HG03039 (cell line): Measurements from ENCODE around the gene SMCO3.

Experiments
- ATAC-seq: cut with Tn5 transposase; IDR thresholded peaks from one replicate; pipeline ENCODE4 v1.9.1; 2021; ENCODE audit warnings: mild to moderate bottlenecking, moderate library complexity; ENCODE audit not compliant: unreplicated experiment

The SMCO3 gene

GRCh38 chr12:14814014-14814413 lies at the start of gene SMCO3:
Gene SMCO3 (minus strand): TSS chr12:14814182. CDS start chr12:14806680, 7,502 bp downstream.
- no peak for ATAC-seq

DNA sequence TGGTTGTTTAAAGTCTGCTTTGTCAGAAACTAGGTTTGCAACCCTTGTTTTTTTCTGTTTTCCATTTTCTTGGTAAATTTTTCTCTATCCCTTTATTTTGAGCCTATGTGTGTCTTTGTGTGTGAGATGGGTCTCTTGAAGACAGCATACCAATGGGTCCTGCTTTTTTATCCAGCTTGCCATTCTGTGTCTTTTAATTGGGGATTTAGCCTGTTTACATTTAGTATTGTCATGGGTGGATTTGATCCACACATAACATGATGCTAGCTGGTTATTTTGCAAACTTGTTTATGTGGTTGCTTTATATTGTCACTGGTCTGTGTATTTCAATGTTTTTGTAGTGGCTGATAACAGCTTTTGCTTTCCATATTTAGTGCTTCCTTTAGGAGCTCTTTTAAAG lies 46.5 kb upstream of the SMCO3 start:
- ATAC-seq, result no peak

DNA sequence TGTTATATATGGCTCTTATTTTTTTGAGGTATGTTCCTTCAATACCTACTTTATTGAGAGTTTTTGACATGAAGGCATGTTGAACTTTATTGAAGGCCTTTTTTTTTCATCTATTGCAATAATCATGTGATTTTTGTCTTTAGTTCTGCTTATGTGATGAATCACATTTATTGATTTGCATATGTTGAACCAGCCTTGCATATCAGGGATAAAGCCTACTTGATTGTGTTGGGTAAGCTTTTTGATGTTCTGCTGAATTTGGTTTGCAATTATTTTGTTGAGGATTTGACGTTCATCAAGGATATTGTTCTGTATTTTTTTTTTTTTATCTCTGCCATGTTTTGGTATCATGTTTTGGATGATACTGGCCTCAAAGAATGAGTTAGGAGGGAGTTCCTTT lies 44.5 kb upstream of the SMCO3 start:
- ATAC-seq, result no peak

GRCh38 chr12:14854586-14855183 lies 40.7 kb upstream of the SMCO3 start:
- no peak for ATAC-seq

DNA sequence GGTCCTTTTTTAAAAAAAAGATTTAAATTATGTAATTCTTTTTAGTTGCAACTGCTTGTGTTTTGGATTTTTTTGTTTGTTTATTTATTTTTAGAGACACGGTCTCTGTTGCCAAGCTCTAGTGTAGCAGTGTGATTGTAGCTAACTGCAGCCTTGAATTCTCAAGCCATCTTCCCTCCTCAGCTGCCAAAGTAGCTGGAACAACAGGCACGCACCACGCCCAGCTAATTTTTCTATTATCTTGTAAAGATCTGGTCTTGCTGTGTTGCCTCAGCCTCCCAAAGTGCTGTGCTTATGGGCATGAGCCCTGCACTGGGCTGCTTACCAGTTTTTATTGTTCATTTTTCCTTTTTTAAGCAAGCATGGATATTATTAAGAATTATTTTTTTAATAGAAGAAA lies 40.0 kb upstream of the SMCO3 start:
- no peak for ATAC-seq

- ATAC-seq, result no peak
Measured at GRCh38 chr12:14852880-14853279, 38.9 kb upstream of the SMCO3 start.

GRCh38 chr12:14850929-14851663 lies 37.1 kb upstream of the SMCO3 start:
- peak; percentile 78 for ATAC-seq

GRCh38 chr12:14849661-14850060 lies 35.7 kb upstream of the SMCO3 start:
- no peak for ATAC-seq

DNA sequence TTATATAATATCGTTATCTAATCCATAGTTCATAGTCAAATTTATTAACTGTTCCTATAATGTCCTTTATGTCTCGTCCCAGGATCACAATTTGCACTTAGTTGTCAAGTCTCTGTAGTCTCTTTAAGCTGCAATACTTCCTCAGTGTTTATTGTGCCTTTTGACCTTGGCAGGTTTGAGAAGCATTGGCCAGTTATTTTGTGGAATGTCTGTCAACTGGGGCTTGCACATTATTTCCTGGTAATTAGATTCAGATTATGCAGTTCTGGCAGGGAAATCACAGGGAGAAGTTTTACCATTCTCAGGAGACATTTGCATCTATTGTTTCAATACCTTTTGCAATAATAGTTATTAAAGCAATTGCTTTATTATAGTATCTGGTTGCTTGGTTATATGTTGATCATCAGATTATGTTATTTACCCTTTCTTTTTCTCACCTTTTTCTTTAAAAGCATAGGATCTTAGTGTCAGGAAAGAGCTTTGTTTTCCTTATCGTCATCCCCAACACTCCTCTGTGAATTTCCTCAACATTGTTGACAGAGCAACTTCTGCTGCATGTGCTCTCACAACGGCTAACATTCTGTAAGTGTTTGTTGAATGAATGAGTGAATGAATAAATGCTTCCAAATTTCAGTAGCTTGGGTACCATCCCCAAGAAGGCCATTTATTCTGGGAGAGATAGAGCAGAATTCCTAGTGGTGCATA lies 33.0 kb upstream of the SMCO3 start:
- ATAC-seq, result no peak

- ATAC-seq, result no peak
Measured at GRCh38 chr12:14846042-14846587, 32.1 kb upstream of the SMCO3 start.

GRCh38 chr12:14845350-14845750 lies 31.4 kb upstream of the SMCO3 start:
- ATAC-seq, result no peak

GRCh38 chr12:14844401-14844800 lies 30.4 kb upstream of the SMCO3 start:
- ATAC-seq, result no peak

- no peak for ATAC-seq
Measured at GRCh38 chr12:14843425-14843887, 29.5 kb upstream of the SMCO3 start, which contains the start of gene ART4. Gene ART4 (minus strand): TSS chr12:14843526. CDS start chr12:14843113, 413 bp downstream.

DNA sequence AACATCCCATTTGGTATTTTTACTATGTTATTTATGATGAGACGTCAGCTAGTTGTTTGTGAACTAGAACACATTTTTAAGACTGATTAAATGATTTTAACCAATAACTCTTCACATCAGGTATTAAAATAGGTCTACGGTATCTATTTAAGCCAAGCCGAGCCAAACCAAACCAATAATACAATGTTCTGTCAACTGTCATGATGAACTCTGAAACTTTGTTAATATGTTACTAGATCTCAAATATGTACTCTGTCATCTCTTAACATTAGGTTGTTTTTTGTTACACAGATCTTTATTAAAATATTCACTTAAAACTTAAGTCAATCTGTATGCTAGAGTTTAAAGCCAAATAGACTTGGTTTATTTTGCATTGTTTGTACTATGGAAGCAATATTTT lies 28.3 kb upstream of the SMCO3 start:
- ATAC-seq, result no peak

GRCh38 chr12:14841761-14842160 lies 27.8 kb upstream of the SMCO3 start:
- no peak for ATAC-seq

- ATAC-seq, result no peak
Measured at GRCh38 chr12:14840616-14841015, 26.6 kb upstream of the SMCO3 start.

- no peak for ATAC-seq
Measured at GRCh38 chr12:14839262-14839661, 25.3 kb upstream of the SMCO3 start.

DNA sequence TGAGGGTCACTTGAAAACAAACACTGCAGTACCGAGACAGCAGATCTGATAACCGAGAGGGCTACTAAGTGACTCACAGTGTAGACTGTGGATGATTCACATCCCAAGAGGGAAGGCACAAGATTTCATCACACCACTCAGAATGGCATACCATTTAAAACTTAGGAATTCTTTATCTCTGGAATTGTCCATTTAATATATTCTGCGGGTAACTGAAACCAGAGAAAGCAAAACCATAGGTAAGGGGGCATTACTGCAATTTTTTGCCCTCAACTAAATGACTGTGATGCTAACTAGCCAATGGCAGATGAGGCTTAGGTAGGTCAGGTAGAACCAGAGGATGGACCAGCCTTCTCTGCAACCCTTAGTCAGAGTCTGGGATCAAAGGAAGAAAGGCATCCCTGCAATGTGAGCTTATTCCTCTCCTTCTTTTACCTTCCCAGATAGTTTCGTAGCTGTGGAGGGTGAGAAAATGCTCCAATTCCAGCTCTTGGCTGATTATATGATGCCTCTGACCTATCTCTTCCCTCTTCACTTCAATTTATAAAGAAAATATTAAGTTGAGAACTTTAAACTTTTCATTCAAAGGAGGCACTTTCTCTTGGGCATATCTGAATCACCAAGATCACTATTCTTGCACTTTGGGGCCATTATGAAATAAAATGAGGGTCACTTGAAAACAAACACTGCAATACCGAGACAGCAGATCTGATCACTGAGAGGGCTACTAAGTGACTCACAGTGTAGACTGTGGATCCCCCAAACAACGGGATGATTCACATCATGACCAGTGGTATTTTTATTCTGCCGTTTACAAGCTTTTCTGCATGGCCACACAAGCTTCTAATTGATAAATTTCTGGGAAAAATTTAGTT lies 22.6 kb upstream of the SMCO3 start:
- ATAC-seq, result no peak

DNA sequence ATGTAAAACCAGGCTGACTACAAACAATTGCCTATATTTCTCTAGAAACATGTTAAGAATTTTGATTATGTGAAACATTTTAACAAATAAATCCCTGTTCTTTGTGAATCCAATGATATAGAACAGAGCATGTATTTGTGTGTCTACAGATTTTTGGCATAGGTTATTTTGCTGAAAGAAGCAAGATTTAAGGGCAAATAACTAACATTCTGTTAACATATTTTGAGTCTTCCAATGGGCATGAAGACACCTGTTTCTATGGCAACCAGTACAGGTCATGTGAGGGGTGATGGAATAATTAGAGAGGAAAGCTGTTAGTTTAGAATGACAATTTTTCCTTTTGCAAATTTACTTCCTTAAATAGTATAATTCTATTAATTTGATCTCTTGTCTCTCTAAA lies 20.5 kb upstream of the SMCO3 start:
- no peak for ATAC-seq

DNA sequence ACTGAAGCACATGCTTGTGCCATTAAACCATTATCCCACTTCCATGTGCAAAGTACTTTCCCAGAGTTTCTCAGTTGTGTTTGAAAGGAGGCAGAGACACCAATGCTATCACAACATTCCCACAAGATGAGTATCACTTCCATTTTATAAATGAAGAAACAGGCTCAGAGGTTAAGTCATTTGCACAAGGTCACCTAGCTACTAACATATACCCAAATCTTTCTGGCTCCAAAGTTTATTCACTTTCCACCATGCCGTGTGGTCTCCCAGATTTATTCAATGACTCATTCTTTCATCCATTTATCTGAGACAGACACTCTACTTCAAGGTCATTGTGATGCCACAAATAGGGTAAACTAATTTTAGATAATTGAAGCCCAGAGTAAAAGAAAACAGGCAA lies 20.0 kb upstream of the SMCO3 start:
- ATAC-seq, result no peak

DNA sequence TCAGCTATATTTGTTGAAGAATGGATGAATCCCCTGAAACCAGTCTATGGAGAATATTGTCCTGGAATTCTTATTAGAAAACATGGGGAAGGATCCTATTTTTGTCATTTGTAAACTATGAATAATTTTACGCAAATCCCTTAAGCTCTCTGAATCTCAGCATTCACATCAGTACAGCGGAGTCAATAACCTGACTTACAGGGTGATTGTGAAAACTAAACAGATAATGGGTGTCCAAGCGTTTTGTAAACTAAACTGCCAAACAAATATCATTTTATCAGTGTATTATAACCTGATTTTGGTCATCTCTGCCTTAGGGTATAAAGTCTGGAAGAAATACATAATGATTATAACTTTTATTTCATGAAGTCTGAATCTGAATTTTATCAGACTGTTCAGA lies 19.4 kb upstream of the SMCO3 start:
- ATAC-seq, result no peak
